Right cardiac atrium (tissue), 5 donors: ENCODE data around the gene SLX4IP. TPM values are rescaled to one million over a fixed set of nuclear protein-coding genes. Genes with fewer than 3 reads are reported as not detected.
A peak's percentile ranks its signal among the peaks of the same experiment; 100 is the strongest.

ENCODE experiments used
- ATAC-seq, 2 donors: fragments of 200-7000 bp; cut with Tn5 transposase; one replicate each; pipeline versions ENCODE4 v1.8.0 to v1.9.1; 2020; ENCODE audit warnings: moderate library complexity in 2 of 2, mild to moderate bottlenecking in 1 of 2
- DNase-seq, 3 donors: peaks; one replicate each; pipeline ENCODE4 v3.0.0-alpha.2; 2020
- H3K27ac ChIP-seq: one replicate; pipeline ENCODE4 v1.5.1; 2013; ENCODE audit warnings: mild to moderate bottlenecking, low read length, control low read depth, moderate library complexity
- H3K27me3 ChIP-seq: one replicate; pipeline ENCODE4 v1.6.1; 2013; ENCODE audit not compliant: control insufficient read depth, insufficient read depth
- H3K4me1 ChIP-seq: one replicate; pipeline ENCODE4 v1.6.1; 2013; ENCODE audit warnings: low read length; ENCODE audit not compliant: control insufficient read depth, insufficient read depth
- H3K4me3 ChIP-seq: one replicate; pipeline ENCODE4 v1.5.1; 2013; ENCODE audit warnings: low read length, control low read depth
- H3K9me3 ChIP-seq: one replicate; pipeline ENCODE4 v1.6.1; 2013; ENCODE audit warnings: low read length; ENCODE audit not compliant: control insufficient read depth
- WGBS: extraction: QIAGEN DNeasy Blood & Tissue Kit; methylation state at CpG from one replicate; pipeline ENCODE4 v1.1.7; 2013; 5-methylcytosine and 5-hydroxymethylcytosine counted together
- intact Hi-C, 4 donors: fragments of 100-400 bp; cut with DNase I; formaldehyde crosslinking; loops; one replicate each; pipeline versions ENCODE4 v1.11.0 to v1.14.0; 2022 to 2023
- polyA plus RNA-seq: library from polyadenylated mRNA; stranded (reverse); fragments of 200-250 nt; gene quantifications from one replicate; pipeline ENCODE4 v1.2.3, GENCODE V29; 2013
- total RNA-seq, 4 donors: library from RNA; stranded (reverse); fragmentation: NEBNext Ultra II Directional; extraction: Animal tissue kit (Norgen Biotek cat#: 25700); gene quantifications; one replicate each; pipeline ENCODE4 v1.2.1, GENCODE V29; 2021
- donor health status: healthy with polysubstance abuse.
- donor health status: DM: no; HTN: yes; CAD: no.
- donor health status: DM: no; HTN: no; CAD: no.
- donor health status: DM: no; HTN: yes; CAD: no; lungs with severe emphysema.
- donor health status: DM: yes; HTN: yes; CAD: no.

SLX4IP gene
- total and polyA plus RNA-seq, 5 donors = 1.3 to 3.2 (median 2.5) TPM

DNA sequence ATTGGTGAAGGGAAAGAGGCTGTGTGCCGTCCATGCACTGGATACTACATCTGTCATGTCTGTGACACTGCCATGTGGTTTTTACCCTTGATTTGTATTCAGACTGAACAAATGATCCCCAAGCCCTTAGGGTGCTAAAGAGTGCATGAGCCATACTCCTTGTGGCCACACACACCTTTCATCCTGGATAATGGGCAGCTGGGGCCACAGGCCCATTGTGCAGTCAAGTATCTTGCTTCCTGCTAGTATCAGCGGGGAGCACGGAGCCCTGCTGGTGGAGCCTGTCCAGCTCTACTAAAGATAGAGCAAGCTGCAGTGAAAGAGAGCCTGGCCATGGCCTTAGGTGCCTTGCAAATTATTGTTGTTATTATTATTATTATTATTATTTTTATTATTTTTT, 75.1 kb downstream of the SLX4IP start:
- 85% methylated on average over 3 of the region's 3 CpGs for WGBS
- intact Hi-C loops = no loop called here

DNA sequence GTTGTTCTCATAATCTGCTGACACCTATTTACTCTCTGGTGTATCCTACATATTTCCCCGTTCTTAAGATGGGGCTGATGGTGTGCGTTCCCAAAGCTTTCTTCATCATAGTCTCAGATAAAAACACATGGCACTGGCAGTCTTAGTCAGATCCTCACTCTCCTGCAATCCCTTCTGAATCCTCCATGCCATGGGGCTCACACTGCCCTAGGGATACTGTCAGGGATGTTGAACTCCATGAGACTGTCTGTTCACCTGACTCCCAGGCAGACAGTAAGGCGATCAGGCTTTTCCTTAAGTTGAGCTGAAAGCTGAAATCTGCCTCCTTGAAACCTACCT, 76.0 kb downstream of the SLX4IP start:
- peak; percentile 7 to 44 for ATAC-seq
- WGBS = 80% methylated on average over 3 of the region's 3 CpGs
- peaks cover 17% of the 10 kb centered on the region for H3K4me1 ChIP-seq
- peak overlapping the region; percentile 63 for H3K27ac ChIP-seq
- no peaks in the 10 kb centered on the region for H3K9me3 ChIP-seq
- intact Hi-C loops = no loop called here
- H3K4me3 ChIP-seq = no peak overlapping the region
- DNase-seq = no peak
- H3K27me3 ChIP-seq = no peaks in the 10 kb centered on the region

More for the DNA sequence above, 75.1 kb downstream of the SLX4IP start:
- ATAC-seq = no peak
- H3K9me3 ChIP-seq = no peaks in the 10 kb centered on the region
- no peaks in the 10 kb centered on the region for H3K27me3 ChIP-seq
- no peak overlapping the region for H3K4me3 ChIP-seq
- H3K4me1 ChIP-seq = peaks cover 17% of the 10 kb centered on the region
- no peak for DNase-seq
- H3K27ac ChIP-seq = no peak overlapping the region

DNA sequence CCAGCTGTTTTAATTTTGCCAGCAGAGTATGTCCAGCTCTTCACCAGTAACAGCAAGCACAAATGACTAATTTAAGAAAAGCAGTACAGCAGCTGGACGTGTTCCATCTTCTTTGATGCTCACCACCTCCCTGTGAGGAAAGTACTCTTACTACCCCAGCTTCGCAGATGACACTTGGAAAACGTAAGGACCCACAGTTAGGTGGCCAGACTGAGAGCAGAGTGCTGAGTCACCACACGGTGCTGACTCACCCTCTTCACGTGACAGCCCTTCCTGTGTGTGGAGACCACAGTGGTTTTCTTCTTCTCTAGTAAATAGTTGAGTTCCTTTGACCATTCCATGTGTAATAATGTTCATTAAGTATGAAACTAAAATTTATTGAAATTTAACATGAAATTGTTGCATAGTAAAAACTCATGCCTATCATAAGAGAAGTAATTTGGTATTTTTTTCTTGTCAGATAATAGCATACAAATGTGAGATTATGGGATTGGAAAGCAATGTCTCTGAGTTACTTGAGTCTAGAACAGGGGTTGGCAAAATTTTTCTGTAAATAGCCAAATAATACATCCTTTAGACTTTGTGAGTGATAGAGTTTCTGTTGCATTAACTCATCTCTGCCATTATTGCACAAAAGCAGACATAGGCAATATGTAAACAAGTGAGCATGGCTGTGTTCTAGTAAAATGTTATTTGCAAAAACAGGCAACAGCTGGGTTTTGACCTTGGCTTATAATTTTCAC, 76.6 kb downstream of the SLX4IP start:
- DNase-seq (peak; percentile 78 to 87 (median 83)), ATAC-seq (peak; percentile 89 to 97)
- Histone ChIP-seq H3K27ac (peak overlapping the region; percentile 63), H3K4me1 (peaks cover 17% of the 10 kb centered on the region), H3K4me3 (no peak overlapping the region), H3K9me3 (no peaks in the 10 kb centered on the region), H3K27me3 (no peaks in the 10 kb centered on the region)
- 8% methylated on average over 5 of the region's 5 CpGs for WGBS
- intact Hi-C loops = no loop called here

DNA sequence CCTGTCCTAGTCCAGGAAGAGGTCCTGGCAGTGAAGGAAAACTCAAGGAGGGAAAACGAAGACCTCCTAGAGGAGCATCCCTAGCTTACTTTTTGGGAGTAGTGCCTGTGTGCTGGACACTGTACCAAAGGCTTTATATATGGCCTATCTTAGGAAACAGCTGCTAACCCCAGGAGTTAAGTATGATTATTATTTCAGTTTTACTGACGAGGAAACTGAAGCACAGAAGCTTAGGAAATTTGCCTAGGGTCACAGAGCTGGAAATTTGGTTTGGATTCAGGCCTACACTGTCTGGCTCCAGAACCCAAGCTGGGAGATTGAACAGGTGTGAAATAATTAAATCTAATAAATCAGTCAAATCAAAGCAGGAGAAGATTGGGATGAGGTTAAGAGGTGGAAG, 78.0 kb downstream of the SLX4IP start:
- peaks cover 15% of the 10 kb centered on the region for H3K4me1 ChIP-seq
- no peak for DNase-seq
- no peaks in the 10 kb centered on the region for H3K27me3 ChIP-seq
- intact Hi-C loops = no loop called here
- 72% methylated on average over 2 of the region's 2 CpGs for WGBS
- no peaks in the 10 kb centered on the region for H3K9me3 ChIP-seq
- no peak overlapping the region for H3K4me3 ChIP-seq
- no peak for ATAC-seq
- H3K27ac ChIP-seq = no peak overlapping the region

DNA sequence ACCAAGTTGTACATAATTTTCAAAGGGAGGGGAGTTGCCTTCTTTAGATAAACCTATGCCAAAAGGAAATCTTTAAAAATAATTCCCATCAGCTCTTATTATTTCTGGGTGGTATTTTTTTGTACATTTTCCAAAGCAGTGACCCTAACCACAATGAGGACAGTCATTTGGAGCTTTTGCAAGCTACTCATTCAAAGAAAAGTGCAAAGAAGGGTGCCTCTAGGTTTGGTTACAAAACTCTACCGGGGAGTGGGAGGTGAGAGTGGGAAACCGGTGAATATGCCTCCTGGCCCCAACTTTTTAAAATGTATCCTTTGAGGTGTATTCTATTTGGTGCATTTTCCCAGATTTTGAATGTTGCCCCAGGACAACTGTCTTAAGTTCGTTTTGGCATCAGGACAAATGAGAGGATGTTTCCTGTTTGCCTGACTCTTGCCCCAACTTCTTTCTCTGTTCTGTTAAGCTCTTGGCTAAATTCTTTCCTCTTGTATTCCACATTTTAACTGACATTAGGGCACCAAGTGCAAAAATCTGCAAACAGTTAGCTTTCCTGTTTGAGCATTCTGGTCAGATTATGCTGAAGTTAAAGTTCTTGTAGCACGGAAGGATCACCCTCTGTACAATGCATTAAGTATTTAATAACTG, 78.9 kb downstream of the SLX4IP start:
- no peak overlapping the region for H3K4me3 ChIP-seq
- H3K9me3 ChIP-seq = no peaks in the 10 kb centered on the region
- 52% methylated on average over 4 of the region's 4 CpGs for WGBS
- ATAC-seq (no peak), DNase-seq (no peak)
- H3K27ac ChIP-seq = no peak overlapping the region
- intact Hi-C loops = no loop called here
- peaks cover 11% of the 10 kb centered on the region for H3K4me1 ChIP-seq
- no peaks in the 10 kb centered on the region for H3K27me3 ChIP-seq

DNA sequence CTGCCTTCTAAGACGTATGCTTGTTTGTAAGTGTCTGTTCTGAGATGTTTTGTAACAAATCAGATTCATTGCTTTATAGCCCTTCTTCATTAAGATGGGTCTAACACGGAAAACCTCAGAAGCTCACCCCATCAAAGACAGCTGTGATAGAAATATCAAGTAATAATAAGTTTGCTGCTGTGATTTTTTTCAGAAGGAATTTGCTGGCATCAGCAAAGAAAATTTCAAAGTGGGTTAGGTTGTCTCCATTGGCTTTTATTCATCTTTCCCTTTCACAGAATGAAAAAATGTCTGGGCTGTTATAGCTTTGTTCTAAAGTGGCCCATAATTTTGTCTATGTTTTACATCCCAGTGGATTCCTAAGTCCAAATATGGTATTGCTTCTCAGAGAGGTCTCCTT, 81.4 kb downstream of the SLX4IP start:
- H3K4me3 ChIP-seq = no peak overlapping the region
- ATAC-seq (no peak), DNase-seq (no peak)
- intact Hi-C loops = no loop called here
- WGBS = 66% methylated on average over 2 of the region's 2 CpGs
- no peak overlapping the region for H3K27ac ChIP-seq
- no peaks in the 10 kb centered on the region for H3K9me3 ChIP-seq
- no peaks in the 10 kb centered on the region for H3K27me3 ChIP-seq
- peaks cover 5% of the 10 kb centered on the region for H3K4me1 ChIP-seq

DNA sequence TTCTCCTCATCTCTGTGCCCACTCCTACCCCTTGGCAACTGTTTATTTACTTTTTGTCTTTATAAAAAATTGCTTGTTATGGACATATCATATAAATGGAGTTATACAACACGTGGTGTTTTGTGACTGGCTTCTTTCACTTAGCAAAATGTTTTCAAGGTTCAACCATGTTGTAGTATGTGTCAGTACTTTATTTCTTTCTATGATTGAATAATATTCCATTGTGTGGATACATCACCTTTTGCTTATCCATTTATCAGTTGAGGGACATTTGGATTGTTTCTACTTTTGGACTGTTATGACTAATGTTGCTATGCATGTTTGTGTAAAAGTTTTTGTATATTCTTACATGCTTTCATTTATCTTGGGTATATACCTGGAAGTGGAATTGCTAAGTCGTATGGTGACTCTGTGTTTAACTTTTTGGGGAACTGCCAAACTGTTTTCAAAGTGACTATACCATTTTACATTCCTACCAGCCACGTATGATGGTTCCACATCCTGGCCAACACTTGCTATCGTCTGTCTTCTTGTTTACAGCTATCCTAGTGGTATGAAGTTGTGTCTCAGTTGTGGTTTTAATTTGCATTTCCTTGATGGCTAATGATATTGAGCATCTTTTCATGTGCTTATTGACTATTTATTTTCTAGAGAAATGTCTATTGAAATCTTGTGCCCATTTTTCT, 84.4 kb downstream of the SLX4IP start:
- Histone ChIP-seq H3K27me3 (no peaks in the 10 kb centered on the region), H3K9me3 (no peaks in the 10 kb centered on the region), H3K4me1 (peaks cover 2% of the 10 kb centered on the region), H3K27ac (no peak overlapping the region), H3K4me3 (no peak overlapping the region)
- ATAC-seq (no peak), DNase-seq (no peak)
- intact Hi-C loops = no loop called here
- WGBS = 86% methylated on average over 4 of the region's 4 CpGs

DNA sequence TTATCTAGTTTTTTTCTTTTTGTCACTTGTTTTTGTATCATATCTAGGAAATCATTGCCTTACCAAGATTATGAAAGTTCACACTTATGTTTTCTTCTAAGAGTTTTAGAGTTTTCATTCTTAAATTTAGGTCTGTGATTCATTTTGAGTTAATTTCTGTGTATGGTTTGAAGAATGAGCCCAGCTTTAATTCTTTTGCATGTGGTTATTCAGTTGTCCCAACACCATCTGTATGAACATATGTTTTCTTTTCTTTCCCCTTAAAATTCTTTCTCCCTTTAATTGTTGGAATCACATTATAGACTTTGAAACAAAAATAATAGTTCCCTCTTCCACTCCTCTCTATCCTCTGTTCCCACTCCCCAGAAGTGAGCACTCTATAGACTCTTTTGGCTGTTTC, 85.4 kb downstream of the SLX4IP start:
- peaks cover 2% of the 10 kb centered on the region for H3K4me1 ChIP-seq
- no peak overlapping the region for H3K27ac ChIP-seq
- intact Hi-C loops = no loop called here
- H3K27me3 ChIP-seq = no peaks in the 10 kb centered on the region
- H3K9me3 ChIP-seq = no peaks in the 10 kb centered on the region
- no peak for DNase-seq
- no peak overlapping the region for H3K4me3 ChIP-seq
- ATAC-seq = no peak

DNA sequence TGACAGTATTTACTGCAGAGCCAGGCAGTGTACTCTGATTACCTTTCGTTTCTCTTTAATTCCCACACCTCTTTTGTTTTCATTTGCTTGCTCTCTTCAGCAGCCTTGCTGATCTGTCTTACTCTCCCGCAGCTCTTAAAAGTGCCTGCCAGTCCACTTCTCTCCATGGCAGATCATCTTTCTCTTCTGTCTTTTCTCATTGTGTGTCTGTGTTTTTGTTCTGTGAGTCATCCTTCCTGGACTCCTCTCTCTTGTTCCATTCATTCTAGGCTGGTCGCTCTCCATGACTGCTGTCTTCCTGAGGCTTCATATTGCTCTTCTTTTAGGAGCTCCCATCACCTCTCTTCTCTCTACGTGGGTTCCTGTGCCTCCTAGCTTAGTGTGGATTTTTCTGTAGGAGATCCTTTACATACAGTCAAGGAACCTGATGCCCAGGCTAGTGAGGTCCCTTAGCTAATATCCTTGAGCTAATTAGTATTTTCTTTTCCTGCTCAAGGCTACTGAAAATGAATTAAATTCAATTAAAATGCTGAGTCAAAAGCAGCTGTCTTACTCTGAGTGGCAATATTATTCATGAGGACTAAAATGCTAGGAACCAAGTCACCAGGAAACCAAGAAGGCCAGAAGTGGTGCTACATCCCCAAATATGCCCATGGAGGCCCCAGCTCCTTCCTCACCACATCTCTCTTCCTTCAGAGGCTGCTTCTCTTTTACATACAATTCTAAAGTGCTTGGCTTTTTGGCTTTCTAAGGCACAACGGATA, 86.1 kb downstream of the SLX4IP start:
- DNase-seq = no peak
- Histone ChIP-seq H3K4me1 (peaks cover 2% of the 10 kb centered on the region), H3K9me3 (no peaks in the 10 kb centered on the region), H3K4me3 (no peak overlapping the region), H3K27me3 (no peaks in the 10 kb centered on the region), H3K27ac (no peak overlapping the region)
- intact Hi-C loops = no loop called here
- 78% methylated on average over 5 of the region's 5 CpGs for WGBS
- no peak for ATAC-seq

DNA sequence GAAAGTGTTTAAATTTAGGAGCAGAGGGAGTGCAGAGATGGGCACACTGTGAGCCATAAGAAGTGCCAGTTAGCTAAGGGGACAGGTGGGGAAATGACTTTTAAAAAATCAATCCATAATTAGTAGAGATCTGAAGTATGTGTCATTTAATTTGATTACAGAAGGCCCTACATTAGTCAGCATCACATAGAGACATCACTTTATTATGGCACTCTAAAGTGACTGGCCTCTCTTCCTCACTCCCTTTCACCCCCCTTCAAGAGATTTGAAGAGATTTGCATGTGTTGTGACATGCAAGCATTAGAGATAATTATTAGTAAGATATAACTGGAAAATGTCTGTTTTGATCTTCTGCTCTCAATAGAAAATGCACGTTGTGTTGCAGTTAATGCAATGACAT, 86.7 kb downstream of the SLX4IP start:
- DNase-seq = no peak
- ATAC-seq = no peak
- no peaks in the 10 kb centered on the region for H3K9me3 ChIP-seq
- peaks cover 2% of the 10 kb centered on the region for H3K4me1 ChIP-seq
- WGBS = 81% methylated on average over 1 of the region's 1 CpG
- no peaks in the 10 kb centered on the region for H3K27me3 ChIP-seq
- H3K27ac ChIP-seq = no peak overlapping the region
- intact Hi-C loops = no loop called here
- no peak overlapping the region for H3K4me3 ChIP-seq

DNA sequence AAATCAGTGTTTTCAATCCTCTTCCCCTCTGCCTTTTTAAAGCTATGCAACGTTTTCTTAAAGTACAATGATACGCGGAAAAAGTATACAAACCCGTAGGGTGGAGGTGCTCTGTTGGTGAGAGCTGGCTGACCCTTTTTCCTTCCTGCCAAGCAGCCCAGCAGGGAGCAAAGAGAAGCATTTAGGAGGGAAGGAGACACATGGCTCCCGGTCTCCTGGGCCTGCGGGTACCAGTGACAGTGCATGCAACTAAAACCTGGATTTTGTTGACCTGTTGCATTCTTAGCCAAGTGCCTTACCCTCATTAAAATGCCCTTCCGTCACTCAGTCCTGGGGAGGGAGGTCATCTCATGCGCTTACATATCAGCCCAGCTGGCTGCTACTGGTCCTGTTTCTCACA, 87.2 kb downstream of the SLX4IP start:
- H3K9me3 ChIP-seq = no peaks in the 10 kb centered on the region
- H3K27ac ChIP-seq = no peak overlapping the region
- intact Hi-C loops = no loop called here
- peaks cover 2% of the 10 kb centered on the region for H3K4me1 ChIP-seq
- H3K4me3 ChIP-seq = no peak overlapping the region
- no peaks in the 10 kb centered on the region for H3K27me3 ChIP-seq
- ATAC-seq (peak in 1 of 2 donors; percentile 72), DNase-seq (no peak)
- WGBS = 75% methylated on average over 8 of the region's 8 CpGs
